Caco-2 (cell line): ENCODE data around the gene MAMLD1. TPM values are rescaled to one million over a fixed set of nuclear protein-coding genes. Genes with fewer than 3 reads are reported as not detected.

Experiments
- BruUV-seq: library from RNA; stranded (reverse); fragments of 400-500 nt; replicated peaks from 2 replicates; lab custom pipeline; 2021; lab: Mats Ljungman, UMichigan
- CTCF ChIA-PET: fragments of 300-600 bp; sonication (Branson Sonifier 250); formaldehyde crosslinking; loops from one replicate; lab custom pipeline; 2022; ENCODE audit warnings: antibody characterized with exemption; lab: Charles Lee
- POLR2A ChIA-PET: fragments of 300-600 bp; sonication (Branson Sonifier 250); formaldehyde crosslinking; loops from one replicate; lab custom pipeline; 2022; ENCODE audit warnings: antibody characterized with exemption; lab: Charles Lee
- DNase-seq, 2 experiments: peaks; one replicate each; pipeline versions ENCODE4 v3.0.0 to v3.0.0-alpha.2; 2020 to 2022
- H3K27me3 ChIP-seq: replicated peaks from 2 replicates; pipeline ENCODE4 v1.6.0; 2011; ENCODE audit warnings: low read length; ENCODE audit not compliant: control insufficient read depth, insufficient read depth
- H3K36me3 ChIP-seq: 2 replicates; pipeline ENCODE4 v1.5.1; 2011; ENCODE audit warnings: low read length; ENCODE audit not compliant: control insufficient read depth, insufficient read depth
- H3K4me1 ChIP-seq: fragments of 250-450 bp; sonication (Bioruptor Pico); 2 replicates; pipeline ENCODE4 v1.5.1; 2020; ENCODE audit warnings: mild to moderate bottlenecking
- H3K4me3 ChIP-seq: 2 replicates; pipeline ENCODE4 v1.5.1; 2011; ENCODE audit warnings: low read depth, mild to moderate bottlenecking, control low read depth, low read length
- H3K9me3 ChIP-seq: fragments of 250-450 bp; sonication (Bioruptor Pico); 2 replicates; pipeline ENCODE4 v1.5.1; 2020; ENCODE audit warnings: mild to moderate bottlenecking, moderate library complexity
- H3K27ac Mint-ChIP-seq: one replicate; pipeline ENCODE4 v1.8.0; 2022; ENCODE audit warnings: mixed read lengths; ENCODE audit not compliant: unreplicated experiment
- H3K27me3 Mint-ChIP-seq: one replicate; pipeline ENCODE4 v1.8.0; 2022; ENCODE audit warnings: mixed read lengths; ENCODE audit not compliant: insufficient read depth, unreplicated experiment
- H3K36me3 Mint-ChIP-seq: one replicate; pipeline ENCODE4 v1.8.0; 2022; ENCODE audit warnings: mild to moderate bottlenecking, mixed read lengths; ENCODE audit not compliant: insufficient read depth, unreplicated experiment
- H3K4me1 Mint-ChIP-seq: one replicate; pipeline ENCODE4 v1.8.0; 2022; ENCODE audit warnings: low read depth, mixed read lengths; ENCODE audit not compliant: unreplicated experiment
- H3K4me3 Mint-ChIP-seq: one replicate; pipeline ENCODE4 v1.8.0; 2022; ENCODE audit warnings: mild to moderate bottlenecking, moderate library complexity, mixed read lengths; ENCODE audit not compliant: unreplicated experiment
- H3K9me3 Mint-ChIP-seq: one replicate; pipeline ENCODE4 v1.8.0; 2022; ENCODE audit warnings: mixed read lengths; ENCODE audit not compliant: unreplicated experiment
- CTCF ChIP-seq, 2 experiments: fragments of 200-600 bp in 1 of 2; IDR thresholded peaks; 1 replicate in 1 of 2; 2 replicates in 1 of 2; pipeline versions ENCODE4 v1.5.1 to v1.8.0; 2011 to 2022; ENCODE audit warnings: antibody characterized with exemption in 1 of 2, control low read depth in 1 of 2, inconsistent platforms in 1 of 2, low read depth in 1 of 2, low read length in 1 of 2, mild to moderate bottlenecking in 1 of 2, moderate library complexity in 1 of 2; ENCODE audit not compliant: insufficient read depth in 1 of 2, severe bottlenecking in 1 of 2, unreplicated experiment in 1 of 2
- intact Hi-C: fragments of 100-400 bp; cut with micrococcal nuclease; formaldehyde crosslinking; loops from one replicate; pipeline ENCODE4 v1.10.0; 2022; ENCODE audit not compliant: unreplicated experiment
- total RNA-seq: library from RNA; stranded (reverse); gene quantifications from 2 replicates; pipeline ENCODE4 v1.2.3, GENCODE V29; 2022

MAMLD1 gene
- total RNA-seq, 1 experiment from 2014 or later = not detected

GRCh38 chrX:150502091-150502490 is 139.0 kb downstream of the MAMLD1 start:
- Histone ChIP-seq H3K9me3 (no peaks in the 10 kb centered on the region), H3K36me3 (no peaks in the 10 kb centered on the region), H3K4me3 (no peak overlapping the region), H3K27me3 (no peaks in the 10 kb centered on the region), H3K4me1 (no peaks in the 10 kb centered on the region)
- H3K36me3 Mint-ChIP-seq = no peaks in the 10 kb centered on the region
- no peak for TF ChIP-seq CTCF (IDR thresholded peaks at IDR 0.05; ENCODE audit: insufficient read depth in 1 of 2, low read depth in 1 of 2, low read length in 1 of 2, severe bottlenecking in 1 of 2, unreplicated experiment in 1 of 2)
- no peaks in the 10 kb centered on the region for H3K4me1 Mint-ChIP-seq
- no peak for DNase-seq
- ChIA-PET CTCF (no interaction called here), POLR2A (no interaction called here)
- intact Hi-C loops = no loop called here
- BruUV-seq = no TSS peak
- no peaks in the 10 kb centered on the region for H3K9me3 Mint-ChIP-seq
- H3K27me3 Mint-ChIP-seq = peaks cover 3% of the 10 kb centered on the region
- H3K27ac Mint-ChIP-seq = no peak overlapping the region
- H3K4me3 Mint-ChIP-seq = no peak overlapping the region

GRCh38 chrX:150502979-150503897 is 140.1 kb downstream of the MAMLD1 start:
- H3K27me3 Mint-ChIP-seq = peaks cover 3% of the 10 kb centered on the region
- no peaks in the 10 kb centered on the region for H3K27me3 ChIP-seq
- no peak for DNase-seq
- no peaks in the 10 kb centered on the region for H3K4me1 Mint-ChIP-seq
- no peak for TF ChIP-seq CTCF (IDR thresholded peaks at IDR 0.05; ENCODE audit: insufficient read depth in 1 of 2, low read depth in 1 of 2, low read length in 1 of 2, severe bottlenecking in 1 of 2, unreplicated experiment in 1 of 2)
- ChIA-PET POLR2A (no interaction called here), CTCF (interaction anchor here (0.7 kb wide), 1 partner anchor 11 kb away, joined by 3 read pairs; no protein-coding TSS in a partner anchor)
- no peaks in the 10 kb centered on the region for H3K36me3 Mint-ChIP-seq
- H3K4me1 ChIP-seq = no peaks in the 10 kb centered on the region
- no peaks in the 10 kb centered on the region for H3K9me3 Mint-ChIP-seq
- H3K4me3 ChIP-seq = no peak overlapping the region
- no peak overlapping the region for H3K4me3 Mint-ChIP-seq
- no TSS peak for BruUV-seq
- H3K27ac Mint-ChIP-seq = no peak overlapping the region
- no peaks in the 10 kb centered on the region for H3K9me3 ChIP-seq
- no peaks in the 10 kb centered on the region for H3K36me3 ChIP-seq
- intact Hi-C loops = no loop called here

GRCh38 chrX:150503898-150504219 is 140.7 kb downstream of the MAMLD1 start:
- no peaks in the 10 kb centered on the region for H3K9me3 Mint-ChIP-seq
- Histone ChIP-seq H3K4me1 (no peaks in the 10 kb centered on the region), H3K4me3 (no peak overlapping the region), H3K27me3 (no peaks in the 10 kb centered on the region), H3K9me3 (no peaks in the 10 kb centered on the region), H3K36me3 (no peaks in the 10 kb centered on the region)
- DNase-seq = no peak
- no TSS peak for BruUV-seq
- H3K27ac Mint-ChIP-seq = no peak overlapping the region
- peaks cover 3% of the 10 kb centered on the region for H3K27me3 Mint-ChIP-seq
- H3K36me3 Mint-ChIP-seq = no peaks in the 10 kb centered on the region
- H3K4me3 Mint-ChIP-seq = no peak overlapping the region
- H3K4me1 Mint-ChIP-seq = no peaks in the 10 kb centered on the region
- POLR2A ChIA-PET = no interaction called here
- CTCF ChIA-PET = no interaction called here
- intact Hi-C loops = no loop called here
- no peak for TF ChIP-seq CTCF (IDR thresholded peaks at IDR 0.05; ENCODE audit: insufficient read depth in 1 of 2, low read depth in 1 of 2, low read length in 1 of 2, severe bottlenecking in 1 of 2, unreplicated experiment in 1 of 2)
